Liver (tissue), 4 donors: ENCODE data around the gene APRT. TPM values are rescaled to one million over a fixed set of nuclear protein-coding genes. Genes with fewer than 3 reads are reported as not detected.

Experiments
- polyA plus RNA-seq, 2 donors: library from polyadenylated mRNA; stranded (reverse) in 1 of 2; unstranded in 1 of 2; fragments of 200-250 nt in 1 of 2; fragments of >200 nt in 1 of 2; fragmentation: Nextera tagmentation in 1 of 2; extraction: Ambion mirVana in 1 of 2; gene quantifications; one replicate each; pipeline versions ENCODE4 v1.2.1 to v1.2.3, GENCODE V29; 2013 to 2015
- total RNA-seq, 2 donors: library from RNA; depleted of rRNA; stranded (reverse); fragments of >200 nt; gene quantifications; one replicate each; pipeline ENCODE4 v1.2.3, GENCODE V29; 2014
- donor health status: healthy.
- donor health status: healthy.
- donor health status: healthy.

Gene APRT
- total and polyA plus RNA-seq, 4 donors: 27.9 to 160 (median 94.4) TPM

Other genes with a start within 250 kb of the APRT start
- gene ZC3H18, start 241.5 kb downstream of the APRT start, total RNA-seq: 10 to 100 TPM; 10.2 to 10.3 TPM
- gene ZC3H18, start 241.5 kb downstream of the APRT start, polyA plus RNA-seq: 10 to 100 TPM; 10.7 to 10.9 TPM
- not detected for gene IL17C, start 173.4 kb downstream of the APRT start, total RNA-seq
- gene IL17C, start 173.4 kb downstream of the APRT start, polyA plus RNA-seq: not detected
- gene CYBA, start 160.9 kb downstream of the APRT start, total RNA-seq: 100 to 1,000 TPM in 1 of 2 donors, 10 to 100 TPM in 1; 45.8 to 217 TPM
- 10 to 100 TPM; 39.0 to 59.5 TPM for gene CYBA, start 160.9 kb downstream of the APRT start, polyA plus RNA-seq
- gene MVD, start 148.8 kb downstream of the APRT start, total RNA-seq: 10 to 100 TPM; 73.4 to 99.2 TPM
- gene MVD, start 148.8 kb downstream of the APRT start, polyA plus RNA-seq: 10 to 100 TPM; 21.7 to 76.0 TPM
- under 1 TPM; 0.05 to 0.17 TPM for gene SNAI3, start 125.4 kb downstream of the APRT start, total RNA-seq
- under 1 TPM; 0.24 to 0.48 TPM for gene SNAI3, start 125.4 kb downstream of the APRT start, polyA plus RNA-seq
- 1 to 10 TPM; 7.9 to 9.1 TPM for gene RNF166, start 105.5 kb downstream of the APRT start, total RNA-seq
- 1 to 10 TPM; 6.5 to 7.3 TPM for gene RNF166, start 105.5 kb downstream of the APRT start, polyA plus RNA-seq
- 1 to 10 TPM; 7.0 to 8.5 TPM for gene CTU2, start 105.4 kb downstream of the APRT start, total RNA-seq
- 1 to 10 TPM; 7.2 to 7.7 TPM for gene CTU2, start 105.4 kb downstream of the APRT start, polyA plus RNA-seq
- 10 to 100 TPM; 59.7 to 74.7 TPM for gene PIEZO1, start 26.7 kb downstream of the APRT start, total RNA-seq
- gene PIEZO1, start 26.7 kb downstream of the APRT start, polyA plus RNA-seq: 10 to 100 TPM; 15.3 to 58.7 TPM
- gene CDT1, start 8.1 kb downstream of the APRT start, total RNA-seq: 10 to 100 TPM in 1 of 2 donors, under 1 TPM in 1; 0.08 to 37.6 TPM
- gene CDT1, start 8.1 kb downstream of the APRT start, polyA plus RNA-seq: 1 to 10 TPM in 1 of 2 donors, under 1 TPM in 1; 0.11 to 1.8 TPM
- 10 to 100 TPM in 1 of 2 donors, 1 to 10 TPM in 1; 6.8 to 20.6 TPM for gene GALNS, start 45.0 kb upstream of the APRT start, total RNA-seq
- 10 to 100 TPM in 1 of 2 donors, 1 to 10 TPM in 1; 8.5 to 13.0 TPM for gene GALNS, start 45.0 kb upstream of the APRT start, polyA plus RNA-seq
- gene TRAPPC2L, start 45.2 kb upstream of the APRT start, total RNA-seq: 10 to 100 TPM; 16.3 to 22.0 TPM
- 10 to 100 TPM; 22.4 to 59.4 TPM for gene TRAPPC2L, start 45.2 kb upstream of the APRT start, polyA plus RNA-seq
- gene PABPN1L, start 54.7 kb upstream of the APRT start, total RNA-seq: under 1 TPM in 1 of 2 donors, not detected in 1; 0.09 TPM
- not detected for gene PABPN1L, start 54.7 kb upstream of the APRT start, polyA plus RNA-seq
- gene CBFA2T3, start 165.3 kb upstream of the APRT start, total RNA-seq: 1 to 10 TPM; 1.4 to 3.4 TPM
- gene CBFA2T3, start 165.3 kb upstream of the APRT start, polyA plus RNA-seq: 1 to 10 TPM; 2.8 to 4.5 TPM